ENCODE results near the gene TES. TPM values are rescaled to one million over a fixed set of nuclear protein-coding genes. Genes with fewer than 3 reads are reported as not detected.

The TES gene
- total RNA-seq, 6 experiments from 2014 or later: 6.0 to 22.3 (median 12.5) TPM

GRCh38 chr7:116212869-116213268, 2.5 kb downstream of the TES start:
- peaks cover 0 to 24% (median 0%) of the 10 kb centered on the region in 4 donors for H3K4me1 ChIP-seq
- no peak for TF ChIP-seq POLR2A (IDR thresholded peaks at IDR 0.05)
- no peak for TF ChIP-seq CTCF (IDR thresholded peaks at IDR 0.05)
- WGBS (ENCODE audit: insufficient coverage, low coverage, low lambda C conversion rate, missing lambda C conversion rate): 51% methylated on average over 4 of the region's 4 CpGs
- DNase-seq (no peak), ATAC-seq (no peak)
- H3K4me3 ChIP-seq: no peak overlapping the region
- H3K9me3 ChIP-seq: no peaks in the 10 kb centered on the region
- H3K27me3 ChIP-seq: no peaks in the 10 kb centered on the region
- no peak overlapping the region for H3K27ac ChIP-seq
- no peaks in the 10 kb centered on the region for H3K36me3 ChIP-seq
- intact Hi-C loops (cut with DNase I): no loop called here

GRCh38 chr7:116213361-116214130, 3.2 kb downstream of the TES start:
- DNase-seq (no peak), ATAC-seq (no peak)
- Histone ChIP-seq H3K36me3 (no peaks in the 10 kb centered on the region), H3K9me3 (no peaks in the 10 kb centered on the region), H3K27me3 (no peaks in the 10 kb centered on the region), H3K27ac (no peak overlapping the region), H3K4me3 (no peak overlapping the region), H3K4me1 (peaks cover 0 to 31% (median 0%) of the 10 kb centered on the region in 4 donors)
- intact Hi-C loops (cut with DNase I): no loop called here
- WGBS (ENCODE audit: insufficient coverage, low coverage, low lambda C conversion rate, missing lambda C conversion rate): 60% methylated on average over 4 of the region's 4 CpGs
- TF ChIP-seq CTCF (IDR thresholded peaks at IDR 0.05) (no peak), POLR2A (IDR thresholded peaks at IDR 0.05) (no peak)

GRCh38 chr7:116214921-116215320, 4.6 kb downstream of the TES start:
- DNase-seq: no peak
- Histone ChIP-seq H3K9me3 (no peaks in the 10 kb centered on the region), H3K36me3 (no peaks in the 10 kb centered on the region), H3K27me3 (no peaks in the 10 kb centered on the region), H3K4me3 (no peak overlapping the region), H3K4me1 (peaks cover 0 to 44% (median 0%) of the 10 kb centered on the region in 4 donors), H3K27ac (no peak overlapping the region)
- TF ChIP-seq CTCF (IDR thresholded peaks at IDR 0.05): no peak
- no peak for TF ChIP-seq POLR2A (IDR thresholded peaks at IDR 0.05)
- ATAC-seq: no peak
- 93% methylated on average over 3 of the region's 3 CpGs for WGBS (ENCODE audit: insufficient coverage, low coverage, low lambda C conversion rate, missing lambda C conversion rate)
- intact Hi-C loops (cut with DNase I): no loop called here

GRCh38 chr7:116215551-116215950, 5.2 kb downstream of the TES start:
- no peak overlapping the region for H3K27ac ChIP-seq
- DNase-seq (no peak), ATAC-seq (no peak)
- intact Hi-C loops (cut with DNase I): no loop called here
- H3K4me3 ChIP-seq: no peak overlapping the region
- H3K36me3 ChIP-seq: no peaks in the 10 kb centered on the region
- 50% methylated on average over 2 of the region's 2 CpGs for whole genome bisulfite sequencing (ENCODE audit: insufficient coverage, low coverage, low lambda C conversion rate, missing lambda C conversion rate)
- H3K4me1 ChIP-seq: peaks cover 0 to 46% (median 0%) of the 10 kb centered on the region in 4 donors
- H3K9me3 ChIP-seq: no peaks in the 10 kb centered on the region
- no peaks in the 10 kb centered on the region for H3K27me3 ChIP-seq
- TF ChIP-seq CTCF (IDR thresholded peaks at IDR 0.05) (no peak), POLR2A (IDR thresholded peaks at IDR 0.05) (no peak)

Data from right lobe of liver (tissue), 6 donors.